Cardiac muscle cell (in vitro differentiated cells and primary cell): ENCODE results near the gene SATL1. TPM values are rescaled to one million over a fixed set of nuclear protein-coding genes. Genes with fewer than 3 reads are reported as not detected.

Experiments used
- DNase-seq, 2 donors: peaks; one replicate each; pipeline versions ENCODE4 v3.0.0 to v3.0.0-alpha.2; 2010 to 2017; ENCODE audit warnings: low read depth in 1 of 2, low spot score in 1 of 2
- H3K27ac ChIP-seq: fragments of 200-600 bp; sonication (generic); 2 replicates; pipeline ENCODE4 v1.5.1; 2016
- H3K27me3 ChIP-seq: fragments of 200-600 bp; sonication (generic); 2 replicates; pipeline ENCODE4 v1.6.0; 2016; ENCODE audit warnings: control low read depth
- H3K36me3 ChIP-seq: fragments of 200-600 bp; sonication (generic); 2 replicates; pipeline ENCODE4 v1.5.1; 2016; ENCODE audit warnings: control low read depth
- H3K4me1 ChIP-seq: fragments of 200-600 bp; sonication (generic); 2 replicates; pipeline ENCODE4 v1.8.1; 2017; ENCODE audit warnings: low read depth, mild to moderate bottlenecking, mixed run types
- H3K4me3 ChIP-seq: fragments of 200-600 bp; sonication (generic); 2 replicates; pipeline ENCODE4 v1.5.1; 2016; ENCODE audit warnings: mild to moderate bottlenecking
- H3K9me3 ChIP-seq: fragments of 200-600 bp; sonication (generic); 2 replicates; pipeline ENCODE4 v1.5.1; 2017; ENCODE audit warnings: low read depth, mild to moderate bottlenecking, control low read depth
- CTCF ChIP-seq: IDR thresholded peaks from 2 replicates; pipeline ENCODE4 v1.5.1; 2012; ENCODE audit warnings: low read depth, mild to moderate bottlenecking, low read length
- polyA plus RNA-seq: library from polyadenylated mRNA; unstranded; fragments of >200 nt; fragmentation: Nextera tagmentation; extraction: Ambion mirVana; gene quantifications from 2 replicates; pipeline ENCODE4 v1.2.1, GENCODE V29; 2016
- total RNA-seq: library from RNA; depleted of rRNA; stranded (reverse); fragments of >200 nt; gene quantifications from 2 replicates; pipeline ENCODE4 v1.2.3, GENCODE V29; 2016

Gene SATL1
- total and polyA plus RNA-seq, 2 experiments from 2014 or later = 0.60 to 1.1 TPM

GRCh38 chrX:85196319-85196718 is 47.3 kb downstream of the SATL1 start:
- no peak overlapping the region for H3K4me3 ChIP-seq

GRCh38 chrX:85159644-85160043 is 83.9 kb downstream of the SATL1 start:
- Histone ChIP-seq H3K36me3 (no peaks in the 10 kb centered on the region), H3K4me3 (no peak overlapping the region), H3K27ac (no peak overlapping the region), H3K4me1 (no peaks in the 10 kb centered on the region), H3K9me3 (no peaks in the 10 kb centered on the region), H3K27me3 (no peaks in the 10 kb centered on the region)
- DNase-seq = no peak
- no peak for TF ChIP-seq CTCF

More at GRCh38 chrX:85196319-85196718, 47.3 kb downstream of the SATL1 start:
- Histone ChIP-seq H3K9me3 (no peaks in the 10 kb centered on the region), H3K4me1 (no peaks in the 10 kb centered on the region), H3K36me3 (no peaks in the 10 kb centered on the region), H3K27me3 (no peaks in the 10 kb centered on the region), H3K27ac (no peak overlapping the region)
- no peak for TF ChIP-seq CTCF
- no peak for DNase-seq

- H3K36me3 ChIP-seq = no peaks in the 10 kb centered on the region
- TF ChIP-seq CTCF = no peak
- no peak overlapping the region for H3K27ac ChIP-seq
- H3K4me1 ChIP-seq = no peaks in the 10 kb centered on the region
- no peak for DNase-seq
- H3K4me3 ChIP-seq = no peak overlapping the region
- no peaks in the 10 kb centered on the region for H3K27me3 ChIP-seq
- H3K9me3 ChIP-seq = no peaks in the 10 kb centered on the region
Measured at GRCh38 chrX:85140964-85141363, 102.6 kb downstream of the SATL1 start.

- Histone ChIP-seq H3K4me1 (no peaks in the 10 kb centered on the region), H3K36me3 (no peaks in the 10 kb centered on the region), H3K9me3 (no peaks in the 10 kb centered on the region), H3K4me3 (no peak overlapping the region), H3K27me3 (no peaks in the 10 kb centered on the region), H3K27ac (no peak overlapping the region)
- no peak for TF ChIP-seq CTCF
- no peak for DNase-seq
Measured at GRCh38 chrX:85139422-85139821, 104.2 kb downstream of the SATL1 start.

- no peaks in the 10 kb centered on the region for H3K27me3 ChIP-seq
Measured at GRCh38 chrX:85136409-85136808, 107.2 kb downstream of the SATL1 start.

More at GRCh38 chrX:85136409-85136808, 107.2 kb downstream of the SATL1 start:
- Histone ChIP-seq H3K9me3 (no peaks in the 10 kb centered on the region), H3K27ac (no peak overlapping the region), H3K4me3 (no peak overlapping the region), H3K36me3 (no peaks in the 10 kb centered on the region), H3K4me1 (no peaks in the 10 kb centered on the region)
- no peak for TF ChIP-seq CTCF
- DNase-seq = peak in 1 of 2 donors; percentile 1
